H9 (cell line): ENCODE data around the gene TRAF7. TPM values are rescaled to one million over a fixed set of nuclear protein-coding genes. Genes with fewer than 3 reads are reported as not detected.
A peak's percentile ranks its signal among the peaks of the same experiment; 100 is the strongest.
"Not testable (repeated sequence)": the region's sequence is repeated elsewhere in the genome, so short reads cannot be mapped to it uniquely, and the experiment has no call there.

Experiments
- DNase-seq: peaks from one replicate; pipeline ENCODE4 v3.0.0-alpha.2; 2017
- H2AFZ ChIP-seq: one replicate; pipeline ENCODE4 v1.6.1; 2013; ENCODE audit warnings: mild to moderate bottlenecking, low read length, control low read depth, moderate library complexity
- H2AK5ac ChIP-seq: 2 replicates; pipeline ENCODE4 v1.6.1; 2013; ENCODE audit warnings: low read length, control low read depth, mixed read lengths; ENCODE audit not compliant: insufficient read length
- H2BK120ac ChIP-seq: one replicate; pipeline ENCODE4 v1.6.1; 2013; ENCODE audit warnings: low read depth, mild to moderate bottlenecking, low read length, control low read depth, inconsistent platforms; ENCODE audit not compliant: poor library complexity, severe bottlenecking
- H2BK12ac ChIP-seq: 2 replicates; pipeline ENCODE4 v1.6.1; 2013; ENCODE audit warnings: low read length, control low read depth, mixed read lengths, low read depth; ENCODE audit not compliant: insufficient read length
- H2BK15ac ChIP-seq: 2 replicates; pipeline ENCODE4 v1.6.1; 2013; ENCODE audit warnings: low read depth, low read length, control low read depth
- H2BK20ac ChIP-seq: one replicate; pipeline ENCODE4 v1.6.1; 2013; ENCODE audit warnings: low read depth, mild to moderate bottlenecking, low read length, control low read depth, inconsistent platforms; ENCODE audit not compliant: poor library complexity, severe bottlenecking
- H2BK5ac ChIP-seq: 2 replicates; pipeline ENCODE4 v1.6.1; 2013; ENCODE audit warnings: low read length, control low read depth, mixed read lengths; ENCODE audit not compliant: insufficient read length
- H3K14ac ChIP-seq: 2 replicates; pipeline ENCODE4 v1.6.1; 2013; ENCODE audit warnings: low read length, control low read depth; ENCODE audit not compliant: insufficient read depth
- H3K18ac ChIP-seq: 2 replicates; pipeline ENCODE4 v1.6.1; 2013; ENCODE audit warnings: low read depth, mild to moderate bottlenecking, mixed read lengths, low read length, control low read depth; ENCODE audit not compliant: insufficient read length
- H3K23ac ChIP-seq: 2 replicates; pipeline ENCODE4 v1.6.1; 2013; ENCODE audit warnings: low read length, control low read depth, mixed read lengths, low read depth; ENCODE audit not compliant: insufficient read length
- H3K23me2 ChIP-seq: 2 replicates; pipeline ENCODE4 v1.6.1; 2013; ENCODE audit warnings: low read depth, mild to moderate bottlenecking, mixed read lengths, low read length, control low read depth; ENCODE audit not compliant: insufficient read length, poor library complexity, severe bottlenecking
- H3K27ac ChIP-seq: 2 replicates; pipeline ENCODE4 v1.5.1; 2013; ENCODE audit warnings: low read length, control low read depth, mixed read lengths, low read depth; ENCODE audit not compliant: insufficient read length
- H3K27me3 ChIP-seq: 2 replicates; pipeline ENCODE4 v1.6.1; 2013; ENCODE audit warnings: low read length, control low read depth, inconsistent platforms; ENCODE audit not compliant: insufficient read depth
- H3K4ac ChIP-seq: 2 replicates; pipeline ENCODE4 v1.6.1; 2013; ENCODE audit warnings: low read depth, mild to moderate bottlenecking, control low read depth, inconsistent platforms, low read length, moderate library complexity
- H3K4me1 ChIP-seq: 2 replicates; pipeline ENCODE4 v1.6.1; 2013; ENCODE audit warnings: low read length, control low read depth, inconsistent platforms; ENCODE audit not compliant: insufficient read depth
- H3K4me2 ChIP-seq: 2 replicates; pipeline ENCODE4 v1.6.1; 2013; ENCODE audit warnings: low read length, control low read depth, mixed read lengths; ENCODE audit not compliant: insufficient read length, insufficient read depth
- H3K56ac ChIP-seq: 2 replicates; pipeline ENCODE4 v1.6.1; 2013; ENCODE audit warnings: low read depth, mild to moderate bottlenecking, mixed read lengths, low read length, control low read depth; ENCODE audit not compliant: insufficient read length
- H3K79me1 ChIP-seq: 2 replicates; pipeline ENCODE4 v1.6.1; 2013; ENCODE audit warnings: low read depth, mild to moderate bottlenecking, moderate library complexity, low read length, control low read depth, inconsistent platforms; ENCODE audit not compliant: insufficient read depth, poor library complexity, severe bottlenecking
- H3K79me2 ChIP-seq: 2 replicates; pipeline ENCODE4 v1.6.1; 2013; ENCODE audit warnings: low read length, control low read depth, inconsistent platforms; ENCODE audit not compliant: insufficient read depth
- H3K9ac ChIP-seq: 2 replicates; pipeline ENCODE4 v1.6.1; 2013; ENCODE audit warnings: low read length, control low read depth, mixed read lengths; ENCODE audit not compliant: insufficient read length; ENCODE audit errors: extremely low read depth
- H3K9me3 ChIP-seq: one replicate; pipeline ENCODE4 v1.6.1; 2013; ENCODE audit warnings: low read depth, low read length, inconsistent platforms; ENCODE audit not compliant: control insufficient read depth
- H3T11ph ChIP-seq: one replicate; pipeline ENCODE4 v1.6.1; 2013; ENCODE audit warnings: mild to moderate bottlenecking, low read length, control low read depth, inconsistent platforms
- H4K20me1 ChIP-seq: one replicate; pipeline ENCODE4 v1.6.1; 2013; ENCODE audit not compliant: control insufficient read depth, insufficient read length, insufficient read depth
- H4K5ac ChIP-seq: 2 replicates; pipeline ENCODE4 v1.6.1; 2013; ENCODE audit warnings: low read depth, mild to moderate bottlenecking, mixed read lengths, low read length, control low read depth; ENCODE audit not compliant: insufficient read length
- H4K8ac ChIP-seq: replicated peaks from 2 replicates; pipeline ENCODE4 v1.6.1; 2013; ENCODE audit warnings: low read length, control low read depth, mixed read lengths, low read depth; ENCODE audit not compliant: insufficient read length
- H4K91ac ChIP-seq: 2 replicates; pipeline ENCODE4 v1.6.1; 2013; ENCODE audit warnings: low read depth, mild to moderate bottlenecking, moderate library complexity, mixed read lengths, low read length, control low read depth; ENCODE audit not compliant: insufficient read length
- H3K27ac Mint-ChIP-seq, 3 experiments: 2 replicates in 2 of 3; 3 replicates in 1 of 3; pipeline ENCODE4 v1.8.0; 2020 to 2021; ENCODE audit warnings: mixed read lengths in 3 of 3, mild to moderate bottlenecking in 1 of 3, moderate library complexity in 1 of 3
- H3K27me3 Mint-ChIP-seq: 2 replicates; pipeline ENCODE4 v1.8.0; 2021; ENCODE audit warnings: low read depth, mild to moderate bottlenecking, moderate library complexity, mixed read lengths
- H3K36me3 Mint-ChIP-seq, 3 experiments: 2 replicates in 2 of 3; 3 replicates in 1 of 3; pipeline ENCODE4 v1.8.0; 2020 to 2021; ENCODE audit warnings: low read depth in 3 of 3, mixed read lengths in 3 of 3; ENCODE audit not compliant: insufficient read depth in 1 of 3
- H3K4me1 Mint-ChIP-seq, 2 experiments: 2 replicates each; pipeline ENCODE4 v1.8.0; 2020; ENCODE audit warnings: mixed read lengths in 2 of 2
- H3K4me3 Mint-ChIP-seq, 2 experiments: 2 replicates in 1 of 2; 3 replicates in 1 of 2; pipeline ENCODE4 v1.8.0; 2020 to 2021; ENCODE audit warnings: mild to moderate bottlenecking in 2 of 2, mixed read lengths in 2 of 2, moderate library complexity in 1 of 2
- H3K9me3 Mint-ChIP-seq, 2 experiments: 2 replicates in 1 of 2; 3 replicates in 1 of 2; pipeline ENCODE4 v1.8.0; 2020; ENCODE audit warnings: mild to moderate bottlenecking in 2 of 2, mixed read lengths in 2 of 2, moderate library complexity in 1 of 2
- WGBS: extraction: QIAGEN DNeasy Blood & Tissue Kit; methylation state at CpG from one replicate; pipeline ENCODE4 v1.1.7; 2013; ENCODE audit warnings: missing lambda C conversion rate, low lambda C conversion rate, mixed read lengths; ENCODE audit not compliant: insufficient read length; ENCODE audit errors: extremely low coverage; 5-methylcytosine and 5-hydroxymethylcytosine counted together
- total RNA-seq: library from RNA; stranded (reverse); gene quantifications from 2 replicates; pipeline ENCODE4 v1.2.1, GENCODE V29; 2021

Gene TRAF7
- total RNA-seq, 1 experiment from 2014 or later, result 108 TPM

DNA sequence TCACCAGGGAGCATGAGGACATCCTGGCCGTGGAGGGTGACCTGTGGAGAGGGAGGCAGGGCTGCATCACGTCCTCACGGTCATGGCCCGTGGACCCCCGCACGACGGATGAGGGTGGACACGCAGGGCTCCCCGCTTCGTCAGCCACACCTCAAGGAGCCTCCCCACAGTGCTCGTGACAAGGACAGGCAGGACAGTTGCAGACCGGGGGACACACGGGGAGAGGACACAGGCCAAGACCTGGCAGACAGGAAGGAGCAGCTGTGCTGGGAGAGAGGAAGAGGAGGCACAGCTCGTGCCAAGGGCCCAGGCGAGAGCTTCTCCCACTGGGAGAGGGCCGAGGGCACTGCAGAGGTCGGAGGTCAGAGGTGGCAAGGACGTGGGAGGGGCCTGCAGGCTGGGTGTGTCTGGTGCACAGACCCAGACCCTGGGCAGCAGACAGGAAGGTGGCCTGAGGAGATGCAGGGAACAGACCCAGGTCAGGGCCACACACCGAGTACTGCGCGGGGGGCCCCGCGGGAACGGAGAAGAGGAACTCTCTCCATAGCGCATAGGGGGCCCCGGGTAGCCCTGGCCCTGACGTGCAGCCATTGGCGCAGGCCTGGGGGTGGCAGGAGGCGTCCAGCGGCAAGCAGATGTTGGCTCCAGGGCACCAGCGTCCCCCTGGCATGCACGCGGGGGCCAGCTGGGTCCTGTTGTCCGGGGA is 40.5 kb upstream of the TRAF7 start:
- H3K9me3 Mint-ChIP-seq, H2BK15ac ChIP-seq, H3K27me3 Mint-ChIP-seq, H3K27ac ChIP-seq, H2BK5ac ChIP-seq, H2AK5ac ChIP-seq, H3T11ph ChIP-seq, H3K23ac ChIP-seq, H3K9ac ChIP-seq, H2BK20ac ChIP-seq, H3K9me3 ChIP-seq, H3K4me1 ChIP-seq, DNase-seq, H4K5ac ChIP-seq, H3K23me2 ChIP-seq, H4K91ac ChIP-seq, H2BK12ac ChIP-seq, H3K4me3 Mint-ChIP-seq, H4K20me1 ChIP-seq, H3K4ac ChIP-seq, H3K56ac ChIP-seq, H3K79me2 ChIP-seq, H4K8ac ChIP-seq, H3K14ac ChIP-seq, H3K27me3 ChIP-seq, H2BK120ac ChIP-seq, H3K4me1 Mint-ChIP-seq, H3K4me2 ChIP-seq, H2AFZ ChIP-seq, H3K79me1 ChIP-seq, H3K18ac ChIP-seq: not testable (repeated sequence)
- H3K36me3 Mint-ChIP-seq, result peaks cover 0 to 16% (median 11%) of the 10 kb centered on the region in 3 experiments; a peak in 5 of 7 replicates
- H3K27ac Mint-ChIP-seq, result peak overlapping the region in 1 of 3 experiments; percentile 81; a peak in 3 of 7 replicates
- WGBS, result no CpG with 5 or more reads among the region's 34 CpGs
